Measurements from ENCODE around the gene FOXRED2.
"Not testable (repeated sequence)": the region's sequence is repeated elsewhere in the genome, so short reads cannot be mapped to it uniquely, and the experiment has no call there.

The FOXRED2 gene

GRCh38 chr22:36519906-36520305, 13.1 kb upstream of the FOXRED2 start:
- not testable (repeated sequence) for DNase-seq (ENCODE audit: low read depth in 2 of 2)

- no peak for DNase-seq (ENCODE audit: low read depth in 2 of 2)
Observed at GRCh38 chr22:36514766-36515165, 7.9 kb upstream of the FOXRED2 start.

GRCh38 chr22:36512991-36513390, 6.2 kb upstream of the FOXRED2 start:
- DNase-seq (ENCODE audit: low read depth in 2 of 2): no peak

DNA sequence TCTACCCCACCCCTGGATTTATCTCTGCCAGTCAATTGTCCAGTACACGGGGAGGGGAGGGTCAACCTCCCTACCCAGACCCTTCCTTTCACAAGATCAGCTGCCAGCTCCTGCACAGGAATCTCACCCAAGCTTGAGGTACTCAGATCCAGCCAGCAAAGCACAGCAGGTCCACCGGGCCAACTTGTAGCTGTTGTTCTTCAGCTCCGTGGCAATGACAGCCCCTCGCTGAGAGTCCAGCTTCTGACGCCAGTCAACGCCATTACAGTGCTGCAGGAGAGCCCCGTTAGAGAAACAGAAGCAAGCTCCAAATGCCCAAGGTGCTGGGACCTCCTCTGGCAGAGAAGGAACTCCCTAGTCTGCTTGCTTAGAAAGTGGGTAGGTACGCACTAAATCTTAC, 5.5 kb upstream of the FOXRED2 start:
- DNase-seq (ENCODE audit: low read depth in 2 of 2): no peak

DNA sequence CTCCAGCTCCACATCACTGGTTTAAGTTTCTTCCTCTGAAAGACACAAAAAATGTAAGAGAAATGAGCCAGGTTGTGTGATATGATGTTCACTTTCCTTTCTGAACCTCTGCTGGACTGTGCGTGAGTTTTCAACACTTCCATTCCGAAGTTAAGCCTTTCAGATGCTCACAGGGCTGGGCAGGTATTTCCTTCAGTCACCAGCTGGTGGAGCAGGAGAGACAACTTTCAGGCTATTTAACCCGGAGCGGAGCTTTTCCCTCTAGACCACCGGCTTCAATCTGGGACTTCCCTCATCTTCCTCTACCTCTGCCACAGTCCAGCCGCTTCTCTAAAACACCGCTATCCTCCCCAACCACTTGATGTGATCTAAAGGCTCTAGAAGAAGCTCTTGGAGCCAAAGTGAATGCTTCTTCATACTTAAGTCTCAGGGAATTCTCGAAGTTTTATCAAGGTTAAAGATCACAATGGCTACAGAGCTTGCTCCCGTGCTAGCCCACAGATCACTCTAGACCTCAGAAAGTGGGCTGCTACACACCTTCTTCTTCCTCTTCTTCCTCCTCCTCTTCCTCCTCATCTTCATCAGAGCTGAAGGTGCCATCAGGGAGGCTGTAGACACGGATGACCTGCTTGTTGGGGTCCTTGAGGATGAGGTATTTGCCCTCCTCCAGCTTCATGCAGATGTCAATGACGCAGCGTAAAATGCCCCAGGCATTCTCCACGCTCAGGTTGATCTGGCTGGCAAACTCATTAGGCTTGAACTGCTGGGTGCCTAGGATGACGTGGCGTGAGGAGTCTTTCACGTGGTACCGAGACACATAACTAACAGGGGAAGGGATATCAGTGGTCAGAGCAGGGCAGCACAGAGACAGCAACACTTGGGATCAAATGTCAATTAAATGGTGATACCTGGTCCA, 4.4 kb upstream of the FOXRED2 start:
- DNase-seq (ENCODE audit: low read depth in 2 of 2): no peak

- no peak for DNase-seq (ENCODE audit: low read depth in 2 of 2)
Observed at GRCh38 chr22:36510384-36510783, 3.5 kb upstream of the FOXRED2 start.

- DNase-seq (ENCODE audit: low read depth in 2 of 2): no peak
Observed at GRCh38 chr22:36507518-36508010, 724 bp upstream of the FOXRED2 start.

GRCh38 chr22:36505998-36506635, 723 bp downstream of the FOXRED2 start:
- DNase-seq (ENCODE audit: low read depth in 2 of 2): no peak

GRCh38 chr22:36497910-36498665, 8.8 kb downstream of the FOXRED2 start:
- DNase-seq (ENCODE audit: low read depth in 2 of 2): no peak

- DNase-seq (ENCODE audit: low read depth in 2 of 2): no peak
Observed at GRCh38 chr22:36493690-36494110, 13.1 kb downstream of the FOXRED2 start.

- DNase-seq (ENCODE audit: low read depth in 2 of 2): no peak
Observed at GRCh38 chr22:36492109-36492508, 14.7 kb downstream of the FOXRED2 start.

GRCh38 chr22:36491155-36491554, 15.7 kb downstream of the FOXRED2 start:
- no peak for DNase-seq (ENCODE audit: low read depth in 2 of 2)

DNA sequence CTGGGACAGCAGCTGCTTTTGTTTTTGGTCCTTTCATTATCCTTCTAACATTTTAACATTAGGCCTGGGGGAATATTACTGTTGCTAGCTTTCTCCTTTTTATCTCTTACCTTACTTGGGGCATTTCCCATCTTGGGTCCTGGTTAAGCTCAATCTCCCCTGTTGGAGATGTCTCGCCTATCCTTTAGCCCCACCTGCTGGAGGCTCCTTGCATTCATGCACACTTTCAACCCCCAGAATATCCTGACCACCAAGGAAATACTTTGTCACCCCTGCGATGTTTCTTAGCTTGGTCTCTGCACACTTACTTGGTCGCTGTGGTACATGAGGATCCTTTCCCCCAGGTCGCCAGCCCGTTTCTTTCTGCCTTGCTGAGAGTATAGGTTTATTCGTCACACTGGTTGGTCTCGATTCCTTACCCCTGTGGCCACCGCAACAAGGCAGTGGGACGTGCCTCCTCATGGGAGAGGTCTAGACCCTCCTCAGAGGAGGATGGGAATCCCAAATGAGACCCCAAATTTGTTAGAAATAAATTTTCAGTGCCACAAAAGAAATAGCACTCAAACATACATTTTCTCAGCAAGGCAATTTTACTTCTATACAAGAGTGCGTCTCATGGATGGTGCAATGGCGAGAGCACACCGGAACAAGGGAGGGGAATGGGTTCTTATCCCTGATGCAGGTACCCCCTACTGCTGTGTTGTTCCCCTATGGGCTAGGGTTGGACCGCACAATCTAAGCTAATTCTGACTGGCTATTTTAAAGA, 20.0 kb downstream of the FOXRED2 start:
- DNase-seq (ENCODE audit: low read depth in 2 of 2): no peak

DNA sequence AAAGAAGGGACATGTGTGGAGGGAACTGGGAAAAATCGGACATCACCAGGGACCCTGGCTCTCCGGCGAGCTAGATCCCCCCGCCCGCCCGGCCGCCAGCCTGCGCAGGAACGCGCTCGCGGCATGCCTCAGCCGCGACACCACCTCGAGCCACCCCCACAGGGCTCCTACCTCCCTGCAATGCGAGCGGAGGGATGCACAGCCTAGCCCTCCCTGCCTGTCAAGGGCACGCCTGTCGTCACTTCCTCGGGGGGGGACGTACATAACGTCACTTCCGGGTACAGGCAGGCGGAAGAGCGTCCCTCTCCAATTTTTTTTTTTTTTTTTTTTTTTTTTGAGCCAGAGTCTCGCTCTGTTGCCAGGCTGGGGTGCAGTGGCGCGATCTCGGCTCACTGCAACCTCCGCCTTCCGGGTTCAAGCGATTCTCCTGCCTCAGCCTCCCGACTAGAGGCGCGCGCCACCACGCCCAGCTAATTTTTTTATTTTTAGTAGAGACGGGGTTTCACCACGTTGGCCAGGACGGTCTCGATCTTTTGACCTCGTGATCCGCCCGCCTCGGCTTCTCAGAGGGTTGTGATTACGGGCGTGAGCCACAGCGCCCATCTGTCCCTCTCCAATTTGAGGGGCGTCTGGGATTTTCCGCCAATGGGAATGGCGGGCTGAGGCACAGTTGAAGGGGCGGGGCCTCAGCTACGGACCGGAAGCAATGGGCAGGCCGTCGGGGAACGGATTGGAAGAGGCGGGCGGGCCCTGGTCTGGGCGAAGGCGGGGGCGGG, 25.3 kb downstream of the FOXRED2 start, which contains the start of gene TXN2:
Gene TXN2 (minus strand): TSS at position 248 of the 776 bp plus-strand sequence. CDS start 803 bp downstream, outside the sequence.
- peak; percentile 91 to 94 for DNase-seq (ENCODE audit: low read depth in 2 of 2)

DNA sequence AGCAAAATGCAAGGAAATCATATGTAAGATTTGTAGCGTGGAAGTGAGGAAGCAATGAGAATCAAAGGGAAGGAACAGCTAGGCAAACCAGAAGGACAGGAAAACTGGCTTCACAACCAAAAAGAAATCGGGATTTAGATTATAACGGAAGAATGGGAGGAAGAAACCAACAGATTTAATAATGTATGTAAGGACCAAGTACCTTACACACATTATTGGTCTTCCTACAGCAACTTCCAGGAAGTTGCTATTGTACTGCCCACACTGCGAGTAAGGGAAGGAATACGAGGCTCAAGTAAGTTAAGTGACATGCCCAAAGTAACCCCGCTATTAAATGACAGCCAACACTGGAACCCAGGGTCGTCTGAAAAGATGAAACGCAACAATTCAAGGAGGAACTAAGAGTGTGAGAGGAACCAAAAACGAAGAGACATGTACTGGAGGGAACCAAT, 25.9 kb downstream of the FOXRED2 start:
- no peak for DNase-seq (ENCODE audit: low read depth in 2 of 2)

DNA sequence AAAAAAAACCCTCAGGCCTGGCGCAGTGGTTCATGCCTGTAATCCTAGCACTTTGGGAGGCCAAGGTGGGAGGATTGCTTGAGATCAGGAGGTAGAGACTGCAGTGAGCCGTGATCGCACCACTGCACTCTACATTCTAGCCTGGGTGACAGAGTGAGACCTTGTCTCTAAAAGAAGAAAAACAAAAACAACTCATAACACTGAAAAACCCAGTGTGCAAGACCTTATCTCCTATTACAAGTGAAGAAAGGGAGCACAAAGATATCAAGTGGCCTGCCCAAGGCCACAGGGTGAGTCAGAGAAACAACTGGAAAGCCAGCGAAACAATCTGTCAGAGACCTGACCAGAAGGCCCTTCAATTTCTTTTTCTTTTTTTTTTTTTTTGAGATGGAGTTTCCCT, 27.9 kb downstream of the FOXRED2 start:
- no peak for DNase-seq (ENCODE audit: low read depth in 2 of 2)

GRCh38 chr22:36475341-36475740, 31.5 kb downstream of the FOXRED2 start:
- no peak for DNase-seq (ENCODE audit: low read depth in 2 of 2)

GRCh38 chr22:36472689-36473088, 34.2 kb downstream of the FOXRED2 start:
- no peak for DNase-seq (ENCODE audit: low read depth in 2 of 2)

GRCh38 chr22:36471341-36471821, 35.5 kb downstream of the FOXRED2 start:
- no peak for DNase-seq (ENCODE audit: low read depth in 2 of 2)

DNA sequence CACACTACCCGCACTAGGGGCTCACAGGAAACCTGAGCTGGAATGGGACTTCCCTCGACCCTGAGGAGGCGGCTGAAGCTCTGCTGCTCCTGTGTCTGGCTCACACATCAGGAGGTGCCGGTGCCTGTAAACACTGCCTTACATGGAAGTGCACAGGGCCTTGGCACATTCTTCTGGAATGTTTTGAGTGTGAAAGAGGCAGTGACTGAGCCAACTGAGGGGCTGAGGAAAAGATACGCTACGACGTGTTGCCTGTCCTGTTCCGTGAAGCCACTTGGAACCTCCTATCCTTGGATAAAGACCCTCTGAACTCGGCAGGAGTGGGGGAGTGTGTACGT, 35.9 kb downstream of the FOXRED2 start:
- DNase-seq (ENCODE audit: low read depth in 2 of 2): no peak

Measured in fibroblast of skin of left biceps (primary cell).